Esophagus muscularis mucosa (tissue), 4 donors: ENCODE results near the gene BCL2L11. TPM values are rescaled to one million over a fixed set of nuclear protein-coding genes. Genes with fewer than 3 reads are reported as not detected.
A peak's percentile ranks its signal among the peaks of the same experiment; 100 is the strongest.

Experiments used
- DNase-seq: peaks from one replicate; pipeline ENCODE4 v3.0.0-alpha.2; 2017; ENCODE audit errors: extremely low spot score
- H3K27ac ChIP-seq, 4 donors: fragments of 200-600 bp; sonication (generic); replicated peaks in 1 of 4; 1 replicate in 3 of 4; 2 replicates in 1 of 4; pipeline ENCODE4 v1.5.1; 2016 to 2019; ENCODE audit warnings: mild to moderate bottlenecking in 1 of 4
- H3K27me3 ChIP-seq, 4 donors: fragments of 200-600 bp; sonication (generic); one replicate each; pipeline versions ENCODE4 v1.5.1 to v1.6.0; 2016 to 2019
- H3K36me3 ChIP-seq, 4 donors: fragments of 200-600 bp; sonication (generic); one replicate each; pipeline ENCODE4 v1.5.1; 2016 to 2019
- H3K4me1 ChIP-seq, 4 donors: fragments of 200-600 bp; sonication (generic); one replicate each; pipeline ENCODE4 v1.5.1; 2016 to 2019
- H3K4me3 ChIP-seq, 4 donors: fragments of 200-600 bp; sonication (generic); 1 replicate in 2 of 4; 2 replicates in 2 of 4; pipeline ENCODE4 v1.5.1; 2016 to 2019; ENCODE audit warnings: mild to moderate bottlenecking in 4 of 4, moderate library complexity in 1 of 4
- H3K9me3 ChIP-seq, 4 donors: fragments of 200-600 bp; sonication (generic); 1 replicate in 3 of 4; 2 replicates in 1 of 4; pipeline ENCODE4 v1.5.1; 2016 to 2019
- CTCF ChIP-seq, 3 experiments: fragments of 200-600 bp in 2 of 3; fragments of 450-650 bp in 1 of 3; sonication (generic) in 2 of 3; IDR thresholded peaks; one replicate each; pipeline ENCODE4 v1.5.1; 2017 to 2019; ENCODE audit warnings: antibody characterized with exemption in 3 of 3, mild to moderate bottlenecking in 2 of 3, moderate library complexity in 1 of 3
- EP300 ChIP-seq: sonication (generic); formaldehyde crosslinking; IDR thresholded peaks from one replicate; pipeline ENCODE4 v1.6.1; 2017; ENCODE audit warnings: antibody characterized with exemption
- POLR2A ChIP-seq: fragments of 450-650 bp; IDR thresholded peaks from one replicate; pipeline ENCODE4 v1.6.1; 2017; ENCODE audit warnings: antibody characterized with exemption, moderate library complexity, mild to moderate bottlenecking, low read depth
- POLR2AphosphoS5 ChIP-seq, 2 donors: sonication (generic); formaldehyde crosslinking; IDR thresholded peaks; one replicate each; pipeline ENCODE4 v1.6.1; 2017; ENCODE audit warnings: antibody characterized with exemption in 2 of 2
- WGBS: methylation state at CpG from one replicate; pipeline ENCODE4 v1.1.5; 2018; 5-methylcytosine and 5-hydroxymethylcytosine counted together
- intact Hi-C: fragments of 100-400 bp; cut with DNase I; formaldehyde crosslinking; loops from one replicate; pipeline ENCODE4 v1.15.1; 2023
- total RNA-seq, 4 donors: library from RNA; depleted of rRNA; stranded (reverse); fragments of >200 nt; gene quantifications; one replicate each; pipeline versions ENCODE4 v1.1.0 to v1.2.1, GENCODE V29; 2016

BCL2L11 gene
- total RNA-seq, 4 donors from 2014 or later = 8.9 to 16.6 (median 13.0) TPM

GRCh38 chr2:111192776-111193368 lies 72.2 kb downstream of the BCL2L11 start:
- WGBS = 100% methylated on average over 1 of the region's 1 CpG
- Histone ChIP-seq H3K27ac (no peak overlapping the region), H3K9me3 (no peaks in the 10 kb centered on the region), H3K27me3 (no peaks in the 10 kb centered on the region), H3K36me3 (no peaks in the 10 kb centered on the region), H3K4me3 (no peak overlapping the region), H3K4me1 (no peaks in the 10 kb centered on the region)
- TF ChIP-seq CTCF (IDR thresholded peaks at IDR 0.05) (no peak), EP300 (no peak), POLR2A (no peak), POLR2AphosphoS5 (IDR thresholded peaks at IDR 0.05) (no peak)
- DNase-seq = peak; percentile 42
- intact Hi-C loops = no loop called here

DNA sequence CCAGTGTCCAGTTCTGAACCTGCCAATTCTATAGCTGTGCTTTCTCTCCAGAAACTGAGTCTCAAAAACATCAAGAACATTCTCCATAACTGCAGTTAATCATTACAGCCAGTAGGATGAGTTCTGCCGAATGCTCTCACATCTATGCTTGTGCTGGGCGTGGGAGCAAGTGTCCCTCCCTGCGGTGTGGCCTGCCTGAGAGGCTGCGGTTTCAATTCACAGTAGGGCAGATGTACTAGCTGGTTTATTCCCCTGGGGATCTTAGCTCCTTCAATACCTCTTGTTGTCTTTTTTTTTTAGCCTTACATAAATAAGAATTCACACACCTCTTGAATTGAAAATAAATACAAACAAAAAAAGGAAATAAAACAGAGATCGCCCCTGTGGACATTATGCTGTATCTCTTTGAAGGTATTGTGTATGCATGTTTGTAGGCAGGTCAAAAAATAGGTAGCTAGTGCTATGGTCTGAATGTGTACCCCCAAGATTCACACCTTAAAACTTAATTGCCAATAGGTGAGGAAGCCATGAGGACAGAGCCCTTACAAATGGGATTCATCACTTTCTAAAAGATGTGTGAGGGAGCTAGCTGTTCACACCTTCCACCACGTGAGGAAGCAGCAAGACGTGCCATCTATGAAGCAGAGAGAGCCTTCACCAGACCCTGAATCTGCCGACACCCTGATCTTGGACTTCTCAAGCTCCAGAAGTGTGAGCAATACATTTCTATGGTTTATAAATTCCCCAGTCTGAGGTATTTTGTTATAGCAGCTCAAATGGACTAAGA lies 74.3 kb downstream of the BCL2L11 start:
- 87% methylated on average over 8 of the region's 8 CpGs for WGBS
- TF ChIP-seq POLR2A (no peak), POLR2AphosphoS5 (IDR thresholded peaks at IDR 0.05) (no peak), EP300 (no peak), CTCF (IDR thresholded peaks at IDR 0.05) (no peak)
- H3K4me1 ChIP-seq = no peaks in the 10 kb centered on the region
- no peaks in the 10 kb centered on the region for H3K27me3 ChIP-seq
- H3K36me3 ChIP-seq = no peaks in the 10 kb centered on the region
- peak; percentile 42 for DNase-seq
- no peaks in the 10 kb centered on the region for H3K9me3 ChIP-seq
- no peak overlapping the region for H3K27ac ChIP-seq
- intact Hi-C loops = no loop called here
- no peak overlapping the region for H3K4me3 ChIP-seq

DNA sequence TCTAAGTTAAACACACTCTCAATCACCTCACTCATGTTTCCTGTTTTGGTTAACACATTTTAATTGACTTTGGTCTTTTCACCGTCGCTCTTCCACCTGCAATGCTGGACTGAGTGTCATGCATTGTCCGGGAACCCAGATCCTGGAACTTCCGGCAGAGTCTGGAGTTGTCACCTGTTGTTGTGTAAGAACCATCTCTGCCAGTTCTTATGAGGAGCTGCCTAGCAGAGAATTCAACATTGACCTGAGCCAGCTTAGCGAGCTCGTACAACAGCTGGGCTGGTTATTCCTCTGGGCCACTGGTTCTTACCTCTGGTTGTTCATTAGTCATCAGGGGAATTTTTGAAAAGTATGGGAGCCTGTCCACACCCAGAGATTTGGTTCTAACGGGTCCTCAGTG lies 75.7 kb downstream of the BCL2L11 start:
- 88% methylated on average over 5 of the region's 7 CpGs for WGBS
- Histone ChIP-seq H3K9me3 (no peaks in the 10 kb centered on the region), H3K36me3 (no peaks in the 10 kb centered on the region), H3K4me1 (no peaks in the 10 kb centered on the region), H3K27ac (no peak overlapping the region), H3K27me3 (no peaks in the 10 kb centered on the region), H3K4me3 (no peak overlapping the region)
- TF ChIP-seq CTCF (IDR thresholded peaks at IDR 0.05) (no peak), POLR2A (no peak), POLR2AphosphoS5 (IDR thresholded peaks at IDR 0.05) (no peak), EP300 (no peak)
- DNase-seq = peak; percentile 75
- intact Hi-C loops = no loop called here

DNA sequence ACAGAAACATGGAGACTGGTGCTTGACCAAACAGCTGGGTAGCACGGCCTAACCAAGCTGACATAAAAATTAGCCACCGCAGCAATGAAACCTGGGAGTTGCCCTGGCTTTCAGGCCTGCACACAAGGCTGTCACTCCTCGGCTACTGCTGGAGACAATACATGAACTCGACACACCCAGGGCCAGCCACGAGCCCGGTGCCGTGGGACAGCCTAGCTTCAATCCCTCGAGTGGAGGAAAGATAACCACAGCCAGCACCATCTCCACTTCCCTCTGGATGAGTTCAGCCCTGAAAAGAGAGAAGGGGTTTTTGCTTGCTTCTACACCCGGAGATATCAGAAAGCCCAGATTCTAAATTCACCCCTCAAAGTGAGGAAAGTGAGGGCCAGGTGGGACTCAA lies 78.0 kb downstream of the BCL2L11 start:
- TF ChIP-seq EP300 = no peak
- TF ChIP-seq POLR2A = no peak
- no peak for TF ChIP-seq POLR2AphosphoS5 (IDR thresholded peaks at IDR 0.05)
- TF ChIP-seq CTCF (IDR thresholded peaks at IDR 0.05) = no peak
- Histone ChIP-seq H3K36me3 (no peaks in the 10 kb centered on the region), H3K9me3 (no peaks in the 10 kb centered on the region), H3K27ac (no peak overlapping the region), H3K4me3 (no peak overlapping the region), H3K4me1 (no peaks in the 10 kb centered on the region), H3K27me3 (no peaks in the 10 kb centered on the region)
- WGBS = 82% methylated on average over 8 of the region's 9 CpGs
- intact Hi-C loops = no loop called here
- peak; percentile 53 for DNase-seq
